OCI-LY7 (cell line): ENCODE data around the gene GTSE1. TPM values are rescaled to one million over a fixed set of nuclear protein-coding genes. Genes with fewer than 3 reads are reported as not detected.
A peak's percentile ranks its signal among the peaks of the same experiment; 100 is the strongest.

Experiments used
- BruUV-seq: library from RNA; stranded (reverse); fragments of 400-500 nt; replicated peaks from 2 replicates; lab custom pipeline; 2021; lab: Mats Ljungman, UMichigan
- CTCF ChIA-PET: fragments of 300-600 bp; sonication (Branson Sonifier 250); formaldehyde crosslinking; loops from one replicate; lab custom pipeline; 2022; ENCODE audit warnings: antibody characterized with exemption; ENCODE audit not compliant: unreplicated experiment; lab: Charles Lee
- POLR2A ChIA-PET: fragments of 300-600 bp; sonication (Branson Sonifier 250); formaldehyde crosslinking; loops from one replicate; lab custom pipeline; 2022; ENCODE audit warnings: antibody characterized with exemption; lab: Charles Lee
- DNase-seq: peaks from one replicate; pipeline ENCODE4 v3.0.0-alpha.2; 2015; ENCODE audit warnings: low spot score
- H2AFZ ChIP-seq: fragments of 200-600 bp; sonication (generic), shearing (Covaris generic); 2 replicates; pipeline ENCODE4 v1.6.1; 2014; ENCODE audit warnings: mild to moderate bottlenecking, antibody characterized with exemption, low read length, moderate library complexity
- H3K27ac ChIP-seq: fragments of 200-600 bp; sonication (generic); 2 replicates; pipeline ENCODE4 v1.5.1; 2014; ENCODE audit warnings: mixed run types, low read depth, mild to moderate bottlenecking, moderate library complexity, low read length, inconsistent platforms; ENCODE audit not compliant: poor library complexity, severe bottlenecking
- H3K36me3 ChIP-seq: fragments of 200-600 bp; sonication (generic); 2 replicates; pipeline ENCODE4 v1.6.1; 2014; ENCODE audit warnings: mild to moderate bottlenecking, antibody characterized with exemption, low read length, moderate library complexity, mixed read lengths; ENCODE audit not compliant: insufficient read depth
- H3K4me1 ChIP-seq: fragments of 200-600 bp; sonication (generic); 2 replicates; pipeline ENCODE4 v1.5.1; 2014; ENCODE audit warnings: mild to moderate bottlenecking, low read length; ENCODE audit not compliant: insufficient read depth, poor library complexity, severe bottlenecking
- H3K4me2 ChIP-seq: fragments of 200-600 bp; sonication (generic); 2 replicates; pipeline ENCODE4 v1.6.1; 2014; ENCODE audit warnings: mild to moderate bottlenecking, low read length
- H3K4me3 ChIP-seq: fragments of 200-600 bp; sonication (generic); 2 replicates; pipeline ENCODE4 v1.5.1; 2014; ENCODE audit warnings: mild to moderate bottlenecking, low read depth, low read length; ENCODE audit not compliant: poor library complexity, severe bottlenecking
- H3K79me2 ChIP-seq: fragments of 200-600 bp; sonication (generic); 2 replicates; pipeline ENCODE4 v1.6.1; 2016; ENCODE audit warnings: low read depth, mild to moderate bottlenecking, low read length, moderate library complexity, mixed read lengths; ENCODE audit not compliant: insufficient read depth
- H3K9me2 ChIP-seq: fragments of 200-600 bp; sonication (generic); 2 replicates; pipeline ENCODE4 v1.6.1; 2016; ENCODE audit warnings: mild to moderate bottlenecking, low read length, mixed read lengths; ENCODE audit not compliant: insufficient read depth
- H3K9me3 ChIP-seq: fragments of 200-600 bp; sonication (generic); 2 replicates; pipeline ENCODE4 v1.6.1; 2014; ENCODE audit warnings: mild to moderate bottlenecking, mixed run types, low read length, mixed read lengths
- H4K20me1 ChIP-seq: fragments of 200-600 bp; sonication (generic); 2 replicates; pipeline ENCODE4 v1.6.1; 2014; ENCODE audit warnings: mild to moderate bottlenecking, antibody characterized with exemption, low read length, moderate library complexity, mixed read lengths; ENCODE audit not compliant: insufficient read depth
- EZH2phosphoT487 ChIP-seq: fragments of 200-600 bp; sonication (generic); IDR thresholded peaks from 2 replicates; pipeline ENCODE4 v1.6.1; 2018; ENCODE audit warnings: low read depth, borderline replicate concordance, mild to moderate bottlenecking, mixed run types, antibody characterized with exemption, low read length, moderate library complexity, mixed read lengths
- intact Hi-C: fragments of 100-400 bp; cut with micrococcal nuclease; formaldehyde crosslinking; loops from one replicate; pipeline ENCODE4 v1.10.0; 2022; ENCODE audit not compliant: unreplicated experiment
- total RNA-seq, 2 experiments: library from RNA; depleted of rRNA in 1 of 2; stranded (reverse); fragments of >200 nt in 1 of 2; shearing (Covaris generic) in 1 of 2; gene quantifications; 2 replicates each; pipeline ENCODE4 v1.2.3, GENCODE V29; 2014 to 2022
- TF ChIP-seq, protein P1 (sequence below): fragments of 200-600 bp; sonication (generic); conservative IDR thresholded peaks from 2 replicates; pipeline ENCODE4 v1.5.1; 2014; ENCODE audit warnings: mild to moderate bottlenecking, antibody characterized with exemption, low read length, moderate library complexity, mixed read lengths

Gene GTSE1
- total RNA-seq, 2 experiments from 2014 or later = 54.7 to 109 TPM

GRCh38 chr22:46335201-46336118, 38.8 kb downstream of the GTSE1 start, which contains the start of gene TRMU:
TRMU (plus strand) TSS chr22:46335714; CDS start chr22:46335765, 51 bp downstream.
- BruUV-seq = TSS peak; percentile 90
- H3K79me2 ChIP-seq = peaks cover 21% of the 10 kb centered on the region
- H3K4me1 ChIP-seq = peaks cover 9% of the 10 kb centered on the region
- CTCF ChIA-PET = no interaction called here
- H3K36me3 ChIP-seq = peaks cover 63% of the 10 kb centered on the region
- DNase-seq = peak; percentile 91
- H2AFZ ChIP-seq = peak within 1 kb of the TSS; percentile 82
- POLR2A ChIA-PET = interaction anchor here (0.6 to 0.9 kb wide), 2 partner anchors 9 to 1079 kb away, joined by 3 read pairs; no protein-coding TSS in a partner anchor
- intact Hi-C loops = no loop called here
- TF ChIP-seq, protein P1, sequence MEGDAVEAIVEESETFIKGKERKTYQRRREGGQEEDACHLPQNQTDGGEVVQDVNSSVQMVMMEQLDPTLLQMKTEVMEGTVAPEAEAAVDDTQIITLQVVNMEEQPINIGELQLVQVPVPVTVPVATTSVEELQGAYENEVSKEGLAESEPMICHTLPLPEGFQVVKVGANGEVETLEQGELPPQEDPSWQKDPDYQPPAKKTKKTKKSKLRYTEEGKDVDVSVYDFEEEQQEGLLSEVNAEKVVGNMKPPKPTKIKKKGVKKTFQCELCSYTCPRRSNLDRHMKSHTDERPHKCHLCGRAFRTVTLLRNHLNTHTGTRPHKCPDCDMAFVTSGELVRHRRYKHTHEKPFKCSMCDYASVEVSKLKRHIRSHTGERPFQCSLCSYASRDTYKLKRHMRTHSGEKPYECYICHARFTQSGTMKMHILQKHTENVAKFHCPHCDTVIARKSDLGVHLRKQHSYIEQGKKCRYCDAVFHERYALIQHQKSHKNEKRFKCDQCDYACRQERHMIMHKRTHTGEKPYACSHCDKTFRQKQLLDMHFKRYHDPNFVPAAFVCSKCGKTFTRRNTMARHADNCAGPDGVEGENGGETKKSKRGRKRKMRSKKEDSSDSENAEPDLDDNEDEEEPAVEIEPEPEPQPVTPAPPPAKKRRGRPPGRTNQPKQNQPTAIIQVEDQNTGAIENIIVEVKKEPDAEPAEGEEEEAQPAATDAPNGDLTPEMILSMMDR = no peak
- no peak for TF ChIP-seq EZH2phosphoT487
- H3K4me2 ChIP-seq = peak within 1 kb of the TSS; percentile 78
- H3K4me3 ChIP-seq = peak within 1 kb of the TSS; percentile 93
- no peaks in the 10 kb centered on the region for H3K9me2 ChIP-seq
- H3K27ac ChIP-seq = peak within 1 kb of the TSS; percentile 34
- peaks cover 5% of the 10 kb centered on the region for H4K20me1 ChIP-seq
- H3K9me3 ChIP-seq = no peaks in the 10 kb centered on the region

- CTCF ChIA-PET = no interaction called here
- intact Hi-C loops = no loop called here
- peak overlapping the region; percentile 93 for H3K4me3 ChIP-seq
- no peaks in the 10 kb centered on the region for H3K9me3 ChIP-seq
- no TSS peak for BruUV-seq
- peak; percentile 27 for DNase-seq
- peaks cover 5% of the 10 kb centered on the region for H4K20me1 ChIP-seq
- peaks cover 21% of the 10 kb centered on the region for H3K79me2 ChIP-seq
- H3K4me1 ChIP-seq = peaks cover 9% of the 10 kb centered on the region
- H3K4me2 ChIP-seq = peak overlapping the region; percentile 78
- TF ChIP-seq EZH2phosphoT487 = no peak
- TF ChIP-seq, protein P1 = no peak
- peak overlapping the region; percentile 29 for H3K27ac ChIP-seq
- H3K36me3 ChIP-seq = peaks cover 62% of the 10 kb centered on the region
- no peaks in the 10 kb centered on the region for H3K9me2 ChIP-seq
- peak overlapping the region; percentile 54; the same call in 1 of the 2 replicates for H2AFZ ChIP-seq
- POLR2A ChIA-PET = interaction anchor here (0.6 to 0.9 kb wide), 2 partner anchors 8 to 1080 kb away, joined by 3 read pairs; no protein-coding TSS in a partner anchor
Observed at GRCh38 chr22:46336119-46337078, 39.7 kb downstream of the GTSE1 start.
